Myocyte (in vitro differentiated cells): ENCODE results near the gene MICU2. TPM values are rescaled to one million over a fixed set of nuclear protein-coding genes. Genes with fewer than 3 reads are reported as not detected.

ENCODE experiments used
- total RNA-seq: library from RNA; depleted of rRNA; stranded (reverse); fragments of >200 nt; gene quantifications from 2 replicates; pipeline ENCODE4 v1.2.3, GENCODE V29; 2014

The MICU2 gene
- total RNA-seq, 1 donor from 2014 or later, result 188 TPM

Other genes with a start within 250 kb of the MICU2 start
- gene ZDHHC20, start 144.9 kb downstream of the MICU2 start, total RNA-seq, result 39.8 and 44.9 TPM in 2 replicates
- gene FGF9, start 66.9 kb upstream of the MICU2 start, total RNA-seq, result 0.21 and 2.4 TPM in 2 replicates